Panc1 (cell line): ENCODE results near the gene CAPN15. TPM values are rescaled to one million over a fixed set of nuclear protein-coding genes. Genes with fewer than 3 reads are reported as not detected.

Experiments
- ATAC-seq: fragments of 200-7000 bp; cut with Tn5 transposase; 2 replicates; pipeline ENCODE4 v1.9.1; 2020; ENCODE audit warnings: mild to moderate bottlenecking, moderate library complexity
- BruUV-seq: library from RNA; stranded (reverse); fragments of 400-500 nt; replicated peaks from 2 replicates; lab custom pipeline; 2021; lab: Mats Ljungman, UMichigan
- CTCF ChIA-PET: fragments of 300-600 bp; sonication (Branson Sonifier 250); formaldehyde crosslinking; loops from one replicate; lab custom pipeline; 2022; ENCODE audit warnings: antibody characterized with exemption; lab: Charles Lee
- POLR2A ChIA-PET: fragments of 300-600 bp; sonication (Branson Sonifier 250); formaldehyde crosslinking; loops from one replicate; lab custom pipeline; 2022; ENCODE audit warnings: antibody characterized with exemption; lab: Charles Lee
- DNase-seq: peaks from one replicate; pipeline ENCODE4 v3.0.0-alpha.2; 2010; ENCODE audit warnings: low read depth, low spot score
- H3K27ac ChIP-seq: 2 replicates; pipeline ENCODE4 v1.5.1; 2011; ENCODE audit warnings: mild to moderate bottlenecking, low read length, inconsistent platforms
- H3K27me3 ChIP-seq: fragments of 200-500 bp; sonication (Bioruptor generic); 2 replicates; pipeline ENCODE4 v1.6.0; 2014; ENCODE audit warnings: low read length, inconsistent platforms; ENCODE audit not compliant: control insufficient read depth, insufficient read depth
- H3K36me3 ChIP-seq: fragments of 200-500 bp; sonication (Bioruptor generic); 2 replicates; pipeline ENCODE4 v1.5.1; 2014; ENCODE audit warnings: inconsistent platforms, mild to moderate bottlenecking, low read length, moderate library complexity; ENCODE audit not compliant: control insufficient read depth, insufficient read depth
- H3K4me1 ChIP-seq: 2 replicates; pipeline ENCODE4 v1.5.1; 2011; ENCODE audit warnings: inconsistent platforms, mild to moderate bottlenecking, low read length, moderate library complexity; ENCODE audit not compliant: control insufficient read depth, insufficient read depth
- H3K4me3 ChIP-seq, 2 experiments: 2 replicates each; pipeline ENCODE4 v1.5.1; 2011 to 2012; ENCODE audit warnings: low read depth in 2 of 2, low read length in 2 of 2, mild to moderate bottlenecking in 2 of 2, inconsistent platforms in 1 of 2, moderate library complexity in 1 of 2
- H3K9me3 ChIP-seq: fragments of 200-500 bp; sonication (Bioruptor generic); 2 replicates; pipeline ENCODE4 v1.5.1; 2014; ENCODE audit warnings: low read depth, mild to moderate bottlenecking, inconsistent platforms, low read length, moderate library complexity; ENCODE audit not compliant: control insufficient read depth, insufficient read depth
- CTCF ChIP-seq: fragments of 450-650 bp; IDR thresholded peaks from 2 replicates; pipeline ENCODE4 v1.5.1; 2017; ENCODE audit warnings: mild to moderate bottlenecking
- POLR2AphosphoS5 ChIP-seq: IDR thresholded peaks from 2 replicates; pipeline ENCODE4 v1.6.1; 2012; ENCODE audit warnings: mild to moderate bottlenecking, low read depth, low read length, moderate library complexity
- REST ChIP-seq, 2 experiments: IDR thresholded peaks; 2 replicates each; pipeline ENCODE4 v1.6.1; 2011 to 2012; ENCODE audit warnings: low read depth in 2 of 2, control low read depth in 1 of 2, low read length in 1 of 2, mild to moderate bottlenecking in 1 of 2, moderate library complexity in 1 of 2; ENCODE audit not compliant: insufficient read depth in 1 of 2
- SIN3A ChIP-seq: IDR thresholded peaks from 2 replicates; pipeline ENCODE4 v1.6.1; 2012; ENCODE audit warnings: low read depth, mild to moderate bottlenecking, low read length, moderate library complexity, borderline replicate concordance; ENCODE audit not compliant: insufficient read depth
- TCF7L2 ChIP-seq: IDR thresholded peaks from 2 replicates; pipeline ENCODE4 v1.6.1; 2011; ENCODE audit warnings: mild to moderate bottlenecking, low read depth, low read length, inconsistent platforms
- in situ Hi-C: cut with HindIII; loops from 2 replicates; pipeline ENCODE4 v1.10.0; 2016; ENCODE audit warnings: low sequenced_read_pairs, low pct_unique_long_range_greater_than_20kb
- intact Hi-C: fragments of 100-400 bp; cut with micrococcal nuclease; formaldehyde crosslinking; loops from one replicate; pipeline ENCODE4 v1.10.0; 2022; ENCODE audit not compliant: unreplicated experiment
- total RNA-seq: library from RNA; stranded (reverse); gene quantifications from one replicate; pipeline ENCODE4 v1.2.1, GENCODE V29; 2021; ENCODE audit not compliant: unreplicated experiment

CAPN15 gene
- total RNA-seq, 1 experiment from 2014 or later, result 78.5 TPM

GRCh38 chr16:558298-559020 is 30.9 kb downstream of the CAPN15 start:
- no TSS peak for BruUV-seq
- POLR2A ChIA-PET, result no interaction called here
- CTCF ChIA-PET, result no interaction called here
- intact Hi-C loops (no loop called here), in situ Hi-C loops (no loop called here)
- Histone ChIP-seq H3K36me3 (no peaks in the 10 kb centered on the region), H3K4me3 (no peak overlapping the region), H3K4me1 (peaks cover 31% of the 10 kb centered on the region), H3K27me3 (no peaks in the 10 kb centered on the region), H3K9me3 (no peaks in the 10 kb centered on the region), H3K27ac (peak overlapping the region; percentile 34; the same call in 1 of the 2 replicates)
- peak; percentile 7 for ATAC-seq
- no peak for DNase-seq
- TF ChIP-seq TCF7L2 (no peak), SIN3A (no peak), CTCF (no peak), POLR2AphosphoS5 (no peak)

GRCh38 chr16:559021-559380 is 31.5 kb downstream of the CAPN15 start:
- Histone ChIP-seq H3K4me3 (no peak overlapping the region), H3K27ac (no peak overlapping the region), H3K27me3 (no peaks in the 10 kb centered on the region), H3K36me3 (no peaks in the 10 kb centered on the region), H3K9me3 (no peaks in the 10 kb centered on the region), H3K4me1 (peaks cover 34% of the 10 kb centered on the region)
- ChIA-PET POLR2A (no interaction called here), CTCF (no interaction called here)
- in situ Hi-C loops, result no loop called here
- intact Hi-C loops, result no loop called here
- TF ChIP-seq CTCF, result no peak
- no peak for TF ChIP-seq TCF7L2
- TF ChIP-seq POLR2AphosphoS5, result no peak
- no peak for TF ChIP-seq SIN3A
- TF ChIP-seq REST (IDR thresholded peaks at IDR 0.05; ENCODE audit: insufficient read depth in 1 of 2, low read depth in 2 of 2, low read length in 1 of 2), result no peak
- BruUV-seq, result no TSS peak
- no peak for DNase-seq
- ATAC-seq, result no peak; the same call in 1 of the 2 replicates
